Measurements from ENCODE around the gene HOXD4. TPM values are rescaled to one million over a fixed set of nuclear protein-coding genes. Genes with fewer than 3 reads are reported as not detected.

Gene HOXD4
- total RNA-seq, 4 donors from 2014 or later = 1.0 to 14.2 (median 1.9) TPM

- ATAC-seq (ENCODE audit: low FRiP score) (no peak), DNase-seq (ENCODE audit: low spot score) (no peak)
- no peak for TF ChIP-seq CTCF (IDR thresholded peaks at IDR 0.05)
Measured at GRCh38 chr2:176157499-176158185, 6.3 kb downstream of the HOXD4 start.

GRCh38 chr2:176158186-176158591, 6.8 kb downstream of the HOXD4 start:
- no peak for ATAC-seq (ENCODE audit: low FRiP score)
- DNase-seq (ENCODE audit: low spot score) = no peak
- no peak for TF ChIP-seq CTCF (IDR thresholded peaks at IDR 0.05)

- ATAC-seq (ENCODE audit: low FRiP score) (no peak), DNase-seq (ENCODE audit: low spot score) (no peak)
- no peak for TF ChIP-seq CTCF (IDR thresholded peaks at IDR 0.05)
Measured at GRCh38 chr2:176158855-176159662, 7.7 kb downstream of the HOXD4 start.

- TF ChIP-seq CTCF (IDR thresholded peaks at IDR 0.05) = no peak
- ATAC-seq (ENCODE audit: low FRiP score) = no peak
- DNase-seq (ENCODE audit: low spot score) = no peak
Measured at GRCh38 chr2:176159663-176160250, 8.4 kb downstream of the HOXD4 start.

- DNase-seq (ENCODE audit: low spot score) (no peak), ATAC-seq (ENCODE audit: low FRiP score) (no peak)
- TF ChIP-seq CTCF (IDR thresholded peaks at IDR 0.05) = no peak
Measured at GRCh38 chr2:176160251-176160985, 9.1 kb downstream of the HOXD4 start.

GRCh38 chr2:176160986-176161824, 9.9 kb downstream of the HOXD4 start:
- no peak for TF ChIP-seq CTCF (IDR thresholded peaks at IDR 0.05)
- no peak for ATAC-seq (ENCODE audit: low FRiP score)
- no peak for DNase-seq (ENCODE audit: low spot score)

Data from omental fat pad (tissue), 4 donors.